Measurements from ENCODE around the gene DRAXIN.

Gene DRAXIN

GRCh38 chr1:11711490-11711889 is 20.0 kb downstream of the DRAXIN start:
- no peak overlapping the region for H3K9ac ChIP-seq (ENCODE audit: low read length)
- H2AFZ ChIP-seq (ENCODE audit: low read length), result no peak overlapping the region
- H3F3A ChIP-seq (ENCODE audit: insufficient read depth, low read length), result no peaks in the 10 kb centered on the region
- no peak for TF ChIP-seq CTCF (IDR thresholded peaks at IDR 0.05; ENCODE audit: low read length)
- no peak for TF ChIP-seq EZH2 (IDR thresholded peaks at IDR 0.05; ENCODE audit: borderline replicate concordance, low read length)
- no peak overlapping the region for H3K27ac ChIP-seq (ENCODE audit: low read depth, low read length, poor library complexity, severe bottlenecking)
- H4K20me1 ChIP-seq (ENCODE audit: insufficient read depth, low read length), result no peaks in the 10 kb centered on the region
- no peaks in the 10 kb centered on the region for H3K9me3 ChIP-seq (ENCODE audit: low read length)
- peaks cover 5% of the 10 kb centered on the region; the same call in 1 of the 2 replicates for H3K27me3 ChIP-seq (ENCODE audit: insufficient read depth, low read length)
- no peak overlapping the region for H3K4me3 ChIP-seq (ENCODE audit: low read depth, low read length, poor library complexity, severe bottlenecking)
- H3K36me3 ChIP-seq (ENCODE audit: insufficient read depth, low read length), result no peaks in the 10 kb centered on the region
- H3K79me2 ChIP-seq (ENCODE audit: insufficient read depth, low read length), result no peaks in the 10 kb centered on the region
- no peak overlapping the region for H3K4me2 ChIP-seq (ENCODE audit: low read length)
- no peaks in the 10 kb centered on the region for H3K9me2 ChIP-seq (ENCODE audit: low read depth, low read length)
- no peaks in the 10 kb centered on the region for H3K4me1 ChIP-seq (ENCODE audit: insufficient read depth, low read length, severe bottlenecking)

GRCh38 chr1:11712285-11712684 is 20.8 kb downstream of the DRAXIN start:
- Histone ChIP-seq H3K9me3 (ENCODE audit: low read length) (no peaks in the 10 kb centered on the region), H3K4me2 (ENCODE audit: low read length) (no peak overlapping the region), H3K4me3 (ENCODE audit: low read depth, low read length, poor library complexity, severe bottlenecking) (no peak overlapping the region), H3K27me3 (ENCODE audit: insufficient read depth, low read length) (peaks cover 5% of the 10 kb centered on the region; the same call in 1 of the 2 replicates), H3K9me2 (ENCODE audit: low read depth, low read length) (no peaks in the 10 kb centered on the region), H3K9ac (ENCODE audit: low read length) (no peak overlapping the region), H2AFZ (ENCODE audit: low read length) (no peak overlapping the region), H3K27ac (ENCODE audit: low read depth, low read length, poor library complexity, severe bottlenecking) (no peak overlapping the region), H4K20me1 (ENCODE audit: insufficient read depth, low read length) (no peaks in the 10 kb centered on the region), H3F3A (ENCODE audit: insufficient read depth, low read length) (no peaks in the 10 kb centered on the region), H3K36me3 (ENCODE audit: insufficient read depth, low read length) (no peaks in the 10 kb centered on the region), H3K4me1 (ENCODE audit: insufficient read depth, low read length, severe bottlenecking) (no peaks in the 10 kb centered on the region), H3K79me2 (ENCODE audit: insufficient read depth, low read length) (no peaks in the 10 kb centered on the region)
- TF ChIP-seq EZH2 (IDR thresholded peaks at IDR 0.05; ENCODE audit: borderline replicate concordance, low read length), result no peak

GRCh38 chr1:11713095-11713494 is 21.6 kb downstream of the DRAXIN start:
- Histone ChIP-seq H3K4me1 (ENCODE audit: insufficient read depth, low read length, severe bottlenecking) (no peaks in the 10 kb centered on the region), H3K79me2 (ENCODE audit: insufficient read depth, low read length) (no peaks in the 10 kb centered on the region), H4K20me1 (ENCODE audit: insufficient read depth, low read length) (no peaks in the 10 kb centered on the region), H3K27ac (ENCODE audit: low read depth, low read length, poor library complexity, severe bottlenecking) (no peak overlapping the region), H3K4me3 (ENCODE audit: low read depth, low read length, poor library complexity, severe bottlenecking) (no peak overlapping the region), H3K9ac (ENCODE audit: low read length) (no peak overlapping the region), H3K4me2 (ENCODE audit: low read length) (no peak overlapping the region), H3K27me3 (ENCODE audit: insufficient read depth, low read length) (peaks cover 5% of the 10 kb centered on the region; the same call in 1 of the 2 replicates), H3K9me3 (ENCODE audit: low read length) (no peaks in the 10 kb centered on the region), H3K9me2 (ENCODE audit: low read depth, low read length) (no peaks in the 10 kb centered on the region), H3F3A (ENCODE audit: insufficient read depth, low read length) (no peaks in the 10 kb centered on the region), H3K36me3 (ENCODE audit: insufficient read depth, low read length) (no peaks in the 10 kb centered on the region), H2AFZ (ENCODE audit: low read length) (no peak overlapping the region)
- TF ChIP-seq EZH2 (IDR thresholded peaks at IDR 0.05; ENCODE audit: borderline replicate concordance, low read length), result no peak
- TF ChIP-seq CTCF (IDR thresholded peaks at IDR 0.05; ENCODE audit: low read length), result no peak

- H3K36me3 ChIP-seq (ENCODE audit: insufficient read depth, low read length), result no peaks in the 10 kb centered on the region
- no peak overlapping the region for H3K4me2 ChIP-seq (ENCODE audit: low read length)
- no peaks in the 10 kb centered on the region for H3F3A ChIP-seq (ENCODE audit: insufficient read depth, low read length)
- no peak overlapping the region for H2AFZ ChIP-seq (ENCODE audit: low read length)
- H3K9me3 ChIP-seq (ENCODE audit: low read length), result no peaks in the 10 kb centered on the region
- H3K79me2 ChIP-seq (ENCODE audit: insufficient read depth, low read length), result no peaks in the 10 kb centered on the region
- TF ChIP-seq CTCF (IDR thresholded peaks at IDR 0.05; ENCODE audit: low read length) (no peak), EZH2 (IDR thresholded peaks at IDR 0.05; ENCODE audit: borderline replicate concordance, low read length) (no peak)
- no peaks in the 10 kb centered on the region for H3K9me2 ChIP-seq (ENCODE audit: low read depth, low read length)
- no peak overlapping the region for H3K9ac ChIP-seq (ENCODE audit: low read length)
- no peaks in the 10 kb centered on the region for H4K20me1 ChIP-seq (ENCODE audit: insufficient read depth, low read length)
- no peaks in the 10 kb centered on the region for H3K27me3 ChIP-seq (ENCODE audit: insufficient read depth, low read length)
- peaks cover 12% of the 10 kb centered on the region for H3K4me1 ChIP-seq (ENCODE audit: insufficient read depth, low read length, severe bottlenecking)
- H3K27ac ChIP-seq (ENCODE audit: low read depth, low read length, poor library complexity, severe bottlenecking), result no peak overlapping the region
- H3K4me3 ChIP-seq (ENCODE audit: low read depth, low read length, poor library complexity, severe bottlenecking), result no peak overlapping the region
These were observed 23.5 kb downstream of the DRAXIN start for GRCh38 chr1:11714831-11715575.
